HepG2 (cell line): Measurements from ENCODE around the gene SEC14L1. TPM values are rescaled to one million over a fixed set of nuclear protein-coding genes. Genes with fewer than 3 reads are reported as not detected.

Source experiments
- ATAC-seq: fragments of 200-7000 bp; cut with Tn5 transposase; 3 replicates; pipeline ENCODE4 v1.9.1; 2020; ENCODE audit warnings: mild to moderate bottlenecking, moderate library complexity
- BruUV-seq: library from RNA; stranded (reverse); fragments of 400-500 nt; replicated peaks from 2 replicates; lab custom pipeline; 2021; lab: Mats Ljungman, UMichigan
- CTCF ChIA-PET: fragments of 300-600 bp; formaldehyde crosslinking; extraction: SDS; loops from one replicate; lab custom pipeline; 2021; ENCODE audit warnings: low total read pairs, inconsistent platforms, low intra/inter-chr PET ratio; lab: Yijun Ruan, JAX
- POLR2A ChIA-PET: fragments of 350-600 bp; sonication (Branson Sonifier 250); formaldehyde crosslinking; loops from one replicate; lab custom pipeline; 2020; ENCODE audit warnings: antibody characterized with exemption, inconsistent platforms; lab: Yijun Ruan, JAX
- DNase-seq: peaks from one replicate; pipeline ENCODE4 v3.0.0-alpha.2; 2015; ENCODE audit warnings: low spot score
- FAIRE-seq: peaks from 3 replicates; lab custom pipeline; 2011; peaks lifted over from hg19 to GRCh38; lab: Jason Lieb, UNC
- H2AFZ ChIP-seq: one replicate; pipeline ENCODE4 v1.6.1; 2011; ENCODE audit warnings: low read length, inconsistent platforms
- H3K27ac ChIP-seq: fragments of 300-600 bp; 3 replicates; pipeline ENCODE4 v1.8.0; 2011; ENCODE audit warnings: mixed run types, mild to moderate bottlenecking, mixed read lengths, low read length, inconsistent platforms; ENCODE audit not compliant: insufficient read depth; ENCODE audit errors: extremely low read length
- H3K27me3 ChIP-seq, 2 experiments: fragments of 200-600 bp in 1 of 2; 2 replicates in 1 of 2; 3 replicates in 1 of 2; pipeline versions ENCODE4 v1.6.0 to v1.8.0; 2011; ENCODE audit warnings: low read length in 2 of 2, mild to moderate bottlenecking in 2 of 2, moderate library complexity in 2 of 2, inconsistent platforms in 1 of 2; ENCODE audit not compliant: insufficient read depth in 2 of 2, control insufficient read depth in 1 of 2
- H3K36me3 ChIP-seq, 2 experiments: fragments of 200-600 bp in 1 of 2; replicated peaks in 1 of 2; 2 replicates in 1 of 2; 3 replicates in 1 of 2; pipeline versions ENCODE4 v1.5.1 to v1.8.0; 2011; ENCODE audit warnings: low read length in 2 of 2, inconsistent platforms in 1 of 2; ENCODE audit not compliant: insufficient read depth in 2 of 2, control insufficient read depth in 1 of 2
- H3K4me1 ChIP-seq: 2 replicates; pipeline ENCODE4 v1.5.1; 2012; ENCODE audit warnings: low read length, inconsistent platforms; ENCODE audit not compliant: insufficient read depth
- H3K4me2 ChIP-seq: 2 replicates; pipeline ENCODE4 v1.6.0; 2011; ENCODE audit warnings: low read depth, low read length, inconsistent platforms
- H3K4me3 ChIP-seq, 3 experiments: fragments of 200-600 bp in 1 of 3; sonication (generic), shearing (Covaris generic) in 1 of 3; replicated peaks in 1 of 3; 2 replicates each; pipeline ENCODE4 v1.5.1; 2011 to 2016; ENCODE audit warnings: low read length in 3 of 3, inconsistent platforms in 2 of 3, low read depth in 2 of 3, mild to moderate bottlenecking in 2 of 3, control low read depth in 1 of 3, mixed read lengths in 1 of 3; ENCODE audit not compliant: insufficient read depth in 1 of 3
- H3K79me2 ChIP-seq: one replicate; pipeline ENCODE4 v1.6.1; 2011; ENCODE audit warnings: low read length, inconsistent platforms; ENCODE audit not compliant: insufficient read depth
- H3K9ac ChIP-seq: 2 replicates; pipeline ENCODE4 v1.6.0; 2011; ENCODE audit warnings: mild to moderate bottlenecking, low read depth, low read length, inconsistent platforms; ENCODE audit not compliant: insufficient read depth
- H3K9me3 ChIP-seq: 2 replicates; pipeline ENCODE4 v1.5.1; 2012; ENCODE audit warnings: mild to moderate bottlenecking, low read length
- H4K20me1 ChIP-seq: 2 replicates; pipeline ENCODE4 v1.6.0; 2011; ENCODE audit warnings: inconsistent platforms, mild to moderate bottlenecking, low read length, moderate library complexity; ENCODE audit not compliant: insufficient read depth
- HIVEP1 ChIP-seq: sonication (generic); formaldehyde crosslinking; IDR thresholded peaks from 2 replicates; pipeline ENCODE4 v1.4.0; 2020; ENCODE audit warnings: mild to moderate bottlenecking, missing genetic modification reagents
- HOXA7 ChIP-seq: sonication (generic); formaldehyde crosslinking; IDR thresholded peaks from 2 replicates; pipeline ENCODE4 v1.8.1; 2022; ENCODE audit warnings: mild to moderate bottlenecking, missing genetic modification reagents, moderate library complexity
- MXD4 ChIP-seq: IDR thresholded peaks from 2 replicates; pipeline ENCODE4 v1.6.1; 2016; ENCODE audit warnings: mild to moderate bottlenecking, missing biosample characterization, missing genetic modification reagents
- NRL ChIP-seq: sonication (generic); formaldehyde crosslinking; IDR thresholded peaks from 2 replicates; pipeline ENCODE4 v1.5.0; 2020; ENCODE audit warnings: missing genetic modification reagents, mild to moderate bottlenecking, moderate library complexity, borderline replicate concordance
- ZBTB42 ChIP-seq: sonication (generic); formaldehyde crosslinking; IDR thresholded peaks from 2 replicates; pipeline ENCODE4 v1.5.0; 2020; ENCODE audit warnings: mild to moderate bottlenecking, missing genetic modification reagents
- ZMYM2 ChIP-seq: sonication (generic); formaldehyde crosslinking; IDR thresholded peaks from 2 replicates; pipeline ENCODE4 v1.8.0; 2022; ENCODE audit warnings: mild to moderate bottlenecking, missing genetic modification reagents
- ZNF451 ChIP-seq: sonication (generic); formaldehyde crosslinking; IDR thresholded peaks from 2 replicates; pipeline ENCODE4 v1.5.0; 2020; ENCODE audit warnings: mild to moderate bottlenecking, missing genetic modification reagents
- ZNF484 ChIP-seq: sonication (generic); formaldehyde crosslinking; IDR thresholded peaks from 2 replicates; pipeline ENCODE4 v1.5.1; 2020; ENCODE audit warnings: mild to moderate bottlenecking, low read depth, missing genetic modification reagents, borderline replicate concordance
- ZNF747 ChIP-seq: sonication (generic); formaldehyde crosslinking; IDR thresholded peaks from 2 replicates; pipeline ENCODE4 v1.8.1; 2023; ENCODE audit warnings: missing genetic modification reagents, mild to moderate bottlenecking, borderline replicate concordance
- WGBS: methylation state at CpG from one replicate; pipeline ENCODE4 v1.1.6; 2017; ENCODE audit warnings: low lambda C conversion rate; 5-methylcytosine and 5-hydroxymethylcytosine counted together
- in situ Hi-C: cut with HindIII; loops from 2 replicates; pipeline ENCODE4 v1.10.0; 2017; ENCODE audit warnings: low pct_unique_long_range_greater_than_20kb; ENCODE audit not compliant: extremely low pct_ligation_motif_present
- intact Hi-C: fragments of 100-400 bp; cut with micrococcal nuclease; formaldehyde crosslinking; loops from one replicate; pipeline ENCODE4 v1.10.0; 2022; ENCODE audit not compliant: unreplicated experiment
- polyA plus RNA-seq, 8 experiments: library from polyadenylated mRNA; depleted of rRNA in 3 of 8; stranded (reverse) in 7 of 8; unstranded in 1 of 8; fragments of >200 nt; fragmentation: Illumina TruSeq in 4 of 8; extraction: Trizol in 4 of 8; gene quantifications; 2 replicates each; pipeline versions ENCODE4 v1.2.1 to v1.2.3, GENCODE V29; 2011 to 2016; ENCODE audit warnings: low read depth in 4 of 8, missing spikeins in 1 of 8, mixed read lengths in 1 of 8; ENCODE audit not compliant: insufficient read depth in 1 of 8
- total RNA-seq, 5 experiments: library from RNA; depleted of rRNA; stranded (reverse); fragments of >200 nt; fragmentation: Illumina TruSeq; extraction: Trizol; gene quantifications; 2 replicates each; pipeline ENCODE4 v1.2.3, GENCODE V29; 2016; ENCODE audit warnings: low read depth in 1 of 5
- TF ChIP-seq, protein P1 (sequence below): sonication (generic); formaldehyde crosslinking; IDR thresholded peaks from 2 replicates; pipeline ENCODE4 v1.5.0; 2020; ENCODE audit warnings: missing genetic modification reagents, mild to moderate bottlenecking, borderline replicate concordance
- TF ChIP-seq, protein P2 (sequence below), 2 experiments: fragments of 450-650 bp in 1 of 2; sonication (generic) in 1 of 2; formaldehyde crosslinking; IDR thresholded peaks; 2 replicates each; pipeline versions ENCODE4 v1.5.0 to v1.8.0; 2020 to 2022; ENCODE audit warnings: mild to moderate bottlenecking in 1 of 2, missing genetic modification reagents in 1 of 2
- TF ChIP-seq, protein P3 (sequence below): sonication (generic); formaldehyde crosslinking; IDR thresholded peaks from 2 replicates; pipeline ENCODE4 v1.4.0; 2020; ENCODE audit warnings: missing genetic modification reagents

The SEC14L1 gene
- total and polyA plus RNA-seq, 2 of the 13 experiments (the other 11 are each of a cell fraction or from before 2014, with no cell fraction given) = 26.3 to 43.9 TPM

DNA sequence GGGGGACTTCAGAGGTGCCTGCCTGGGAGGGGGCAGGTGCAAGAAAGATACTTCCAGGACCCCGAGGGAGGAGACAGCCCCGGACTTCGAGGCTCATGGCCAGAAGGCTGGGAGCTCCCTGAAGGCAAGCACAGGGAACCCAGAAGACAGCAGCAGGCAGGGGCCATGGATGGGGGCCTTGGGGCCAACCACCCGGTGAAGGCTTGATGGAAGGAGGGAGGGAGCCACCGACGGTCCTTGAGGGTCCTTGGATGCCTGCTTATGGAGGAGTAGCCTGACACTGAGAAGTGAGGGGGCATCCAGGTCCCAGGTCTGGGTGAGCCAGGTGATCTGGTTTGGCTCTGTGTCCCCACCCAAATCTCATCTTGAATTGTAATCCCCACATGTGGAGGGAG, 89.7 kb downstream of the SEC14L1 start:
- Histone ChIP-seq H3K79me2 (no peaks in the 10 kb centered on the region), H3K27ac (no peak overlapping the region), H3K4me3 (no peak overlapping the region), H3K9me3 (peaks cover 2% of the 10 kb centered on the region; the same call in 1 of the 2 replicates), H3K27me3 (peaks cover 13 to 26% of the 10 kb centered on the region in 2 experiments; a peak in 4 of 5 replicates), H3K9ac (no peak overlapping the region), H3K4me2 (no peak overlapping the region), H2AFZ (no peak overlapping the region), H3K36me3 (no peaks in the 10 kb centered on the region), H4K20me1 (no peaks in the 10 kb centered on the region), H3K4me1 (peaks cover 11% of the 10 kb centered on the region; the same call in 1 of the 2 replicates)
- in situ Hi-C loops (loop anchor here (25.0 kb wide), 1 partner anchor 368 kb away; the partner anchor contains the start of gene MGAT5B), intact Hi-C loops (no loop called here)
- FAIRE-seq = no peak
- BruUV-seq = no TSS peak
- ChIA-PET CTCF (no interaction called here), POLR2A (no interaction called here)
- 52% methylated on average over 5 of the region's 6 CpGs for WGBS
- DNase-seq = no peak
- no peak for TF ChIP-seq MXD4 (CRISPR knock-in tag)
- TF ChIP-seq NRL = no peak
- no peak for ATAC-seq

DNA sequence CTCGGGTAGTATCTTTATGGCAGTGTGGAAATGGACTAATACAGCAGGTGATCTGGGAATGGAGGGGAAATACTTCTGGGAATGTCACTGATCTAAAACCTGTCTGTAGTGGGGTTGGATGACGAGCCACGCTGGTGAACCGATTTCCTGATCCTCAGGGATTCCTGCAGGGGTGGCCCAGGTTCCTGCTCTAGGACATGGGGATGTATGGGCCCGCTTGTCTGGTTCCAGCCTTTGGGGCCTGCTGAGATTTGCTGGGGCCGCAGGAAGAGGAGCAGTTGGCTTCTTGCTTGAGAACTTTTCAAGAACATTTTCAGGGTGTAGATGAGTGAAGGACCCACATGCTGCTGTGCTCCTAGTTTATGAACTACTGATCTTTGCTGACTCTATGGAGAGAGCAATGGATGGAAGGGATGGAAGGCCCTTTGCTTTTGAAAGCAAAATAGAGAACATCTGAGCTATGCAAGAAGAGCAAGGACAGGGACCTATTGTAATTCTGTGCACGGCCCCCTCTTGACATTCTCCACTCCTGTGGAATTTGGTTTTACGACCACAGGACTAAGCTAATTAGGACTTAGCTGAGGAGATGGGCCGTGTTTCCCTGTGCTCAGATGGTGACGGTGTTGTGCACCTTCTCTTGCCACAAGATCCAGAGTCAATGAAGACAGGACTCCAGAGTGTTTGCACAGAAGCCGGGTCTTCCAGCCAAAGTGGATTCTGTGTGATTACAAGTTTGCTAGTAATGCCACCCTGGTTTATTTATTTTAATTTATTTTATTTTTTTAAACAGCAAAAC, 90.5 kb downstream of the SEC14L1 start:
- Histone ChIP-seq H3K4me2 (no peak overlapping the region), H3K27ac (no peak overlapping the region), H3K79me2 (no peaks in the 10 kb centered on the region), H4K20me1 (no peaks in the 10 kb centered on the region), H3K4me3 (no peak overlapping the region), H2AFZ (no peak overlapping the region), H3K9ac (no peak overlapping the region), H3K4me1 (peaks cover 11% of the 10 kb centered on the region; the same call in 1 of the 2 replicates), H3K9me3 (no peaks in the 10 kb centered on the region), H3K36me3 (no peaks in the 10 kb centered on the region), H3K27me3 (peaks cover 12 to 26% of the 10 kb centered on the region in 2 experiments; a peak in 4 of 5 replicates)
- DNase-seq (no peak), ATAC-seq (no peak), FAIRE-seq (no peak)
- intact Hi-C loops = no loop called here
- no TSS peak for BruUV-seq
- 30% methylated on average over 11 of the region's 11 CpGs for WGBS
- in situ Hi-C loops = loop anchor here (25.0 kb wide), 1 partner anchor 369 kb away; the partner anchor contains the start of gene MGAT5B
- ChIA-PET POLR2A (no interaction called here), CTCF (no interaction called here)
- TF ChIP-seq ZNF747 = no peak
- TF ChIP-seq ZBTB42 = no peak
- TF ChIP-seq, protein P1, sequence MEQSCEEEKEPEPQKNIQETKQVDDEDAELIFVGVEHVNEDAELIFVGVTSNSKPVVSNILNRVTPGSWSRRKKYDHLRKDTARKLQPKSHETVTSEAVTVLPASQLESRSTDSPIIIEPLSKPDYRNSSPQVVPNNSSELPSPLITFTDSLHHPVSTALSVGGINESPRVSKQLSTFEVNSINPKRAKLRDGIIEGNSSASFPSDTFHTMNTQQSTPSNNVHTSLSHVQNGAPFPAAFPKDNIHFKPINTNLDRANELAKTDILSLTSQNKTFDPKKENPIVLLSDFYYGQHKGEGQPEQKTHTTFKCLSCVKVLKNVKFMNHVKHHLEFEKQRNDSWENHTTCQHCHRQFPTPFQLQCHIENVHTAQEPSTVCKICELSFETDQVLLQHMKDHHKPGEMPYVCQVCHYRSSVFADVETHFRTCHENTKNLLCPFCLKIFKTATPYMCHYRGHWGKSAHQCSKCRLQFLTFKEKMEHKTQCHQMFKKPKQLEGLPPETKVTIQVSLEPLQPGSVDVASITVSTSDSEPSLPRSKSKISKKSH (CRISPR knock-in tag) = no peak
- no peak for TF ChIP-seq ZMYM2
- TF ChIP-seq ZNF484 (CRISPR knock-in tag) = no peak
- TF ChIP-seq, protein P2, sequence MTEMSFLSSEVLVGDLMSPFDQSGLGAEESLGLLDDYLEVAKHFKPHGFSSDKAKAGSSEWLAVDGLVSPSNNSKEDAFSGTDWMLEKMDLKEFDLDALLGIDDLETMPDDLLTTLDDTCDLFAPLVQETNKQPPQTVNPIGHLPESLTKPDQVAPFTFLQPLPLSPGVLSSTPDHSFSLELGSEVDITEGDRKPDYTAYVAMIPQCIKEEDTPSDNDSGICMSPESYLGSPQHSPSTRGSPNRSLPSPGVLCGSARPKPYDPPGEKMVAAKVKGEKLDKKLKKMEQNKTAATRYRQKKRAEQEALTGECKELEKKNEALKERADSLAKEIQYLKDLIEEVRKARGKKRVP (CRISPR knock-in tag; IDR thresholded peaks at IDR 0.05) = no peak
- TF ChIP-seq HOXA7 (CRISPR knock-in tag) = no peak
- TF ChIP-seq HIVEP1 (CRISPR knock-in tag) = no peak
- TF ChIP-seq, protein P3, sequence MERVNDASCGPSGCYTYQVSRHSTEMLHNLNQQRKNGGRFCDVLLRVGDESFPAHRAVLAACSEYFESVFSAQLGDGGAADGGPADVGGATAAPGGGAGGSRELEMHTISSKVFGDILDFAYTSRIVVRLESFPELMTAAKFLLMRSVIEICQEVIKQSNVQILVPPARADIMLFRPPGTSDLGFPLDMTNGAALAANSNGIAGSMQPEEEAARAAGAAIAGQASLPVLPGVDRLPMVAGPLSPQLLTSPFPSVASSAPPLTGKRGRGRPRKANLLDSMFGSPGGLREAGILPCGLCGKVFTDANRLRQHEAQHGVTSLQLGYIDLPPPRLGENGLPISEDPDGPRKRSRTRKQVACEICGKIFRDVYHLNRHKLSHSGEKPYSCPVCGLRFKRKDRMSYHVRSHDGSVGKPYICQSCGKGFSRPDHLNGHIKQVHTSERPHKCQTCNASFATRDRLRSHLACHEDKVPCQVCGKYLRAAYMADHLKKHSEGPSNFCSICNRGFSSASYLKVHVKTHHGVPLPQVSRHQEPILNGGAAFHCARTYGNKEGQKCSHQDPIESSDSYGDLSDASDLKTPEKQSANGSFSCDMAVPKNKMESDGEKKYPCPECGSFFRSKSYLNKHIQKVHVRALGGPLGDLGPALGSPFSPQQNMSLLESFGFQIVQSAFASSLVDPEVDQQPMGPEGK (CRISPR knock-in tag) = no peak
- TF ChIP-seq ZNF451 (CRISPR knock-in tag) = no peak
